Measurements from ENCODE around the gene STPG2.

DNA sequence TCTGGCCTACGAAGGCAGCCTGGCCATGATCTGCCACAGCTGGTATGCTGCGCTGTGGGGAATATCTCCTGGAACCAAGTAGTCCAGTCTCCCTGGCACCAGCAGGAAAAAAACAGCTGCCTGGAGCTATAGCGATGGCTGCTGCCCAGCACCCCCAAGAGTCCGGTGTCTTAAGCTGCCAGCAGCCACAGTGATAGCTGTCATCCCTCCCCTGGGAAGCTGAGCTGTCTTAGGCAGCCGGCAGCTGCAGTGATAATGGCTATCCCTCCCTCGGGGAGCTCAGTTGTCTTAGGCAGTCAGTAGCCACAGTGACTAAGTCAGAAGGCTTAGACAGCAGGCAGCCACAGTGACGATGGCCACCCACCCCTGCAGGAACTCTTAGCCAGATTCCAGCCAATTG is 205.1 kb downstream of the STPG2 start:
- TF ChIP-seq POLR2A (IDR thresholded peaks at IDR 0.05) (no peak), EP300 (IDR thresholded peaks at IDR 0.05) (no peak)
- TF ChIP-seq, protein P1, sequence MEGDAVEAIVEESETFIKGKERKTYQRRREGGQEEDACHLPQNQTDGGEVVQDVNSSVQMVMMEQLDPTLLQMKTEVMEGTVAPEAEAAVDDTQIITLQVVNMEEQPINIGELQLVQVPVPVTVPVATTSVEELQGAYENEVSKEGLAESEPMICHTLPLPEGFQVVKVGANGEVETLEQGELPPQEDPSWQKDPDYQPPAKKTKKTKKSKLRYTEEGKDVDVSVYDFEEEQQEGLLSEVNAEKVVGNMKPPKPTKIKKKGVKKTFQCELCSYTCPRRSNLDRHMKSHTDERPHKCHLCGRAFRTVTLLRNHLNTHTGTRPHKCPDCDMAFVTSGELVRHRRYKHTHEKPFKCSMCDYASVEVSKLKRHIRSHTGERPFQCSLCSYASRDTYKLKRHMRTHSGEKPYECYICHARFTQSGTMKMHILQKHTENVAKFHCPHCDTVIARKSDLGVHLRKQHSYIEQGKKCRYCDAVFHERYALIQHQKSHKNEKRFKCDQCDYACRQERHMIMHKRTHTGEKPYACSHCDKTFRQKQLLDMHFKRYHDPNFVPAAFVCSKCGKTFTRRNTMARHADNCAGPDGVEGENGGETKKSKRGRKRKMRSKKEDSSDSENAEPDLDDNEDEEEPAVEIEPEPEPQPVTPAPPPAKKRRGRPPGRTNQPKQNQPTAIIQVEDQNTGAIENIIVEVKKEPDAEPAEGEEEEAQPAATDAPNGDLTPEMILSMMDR (IDR thresholded peaks at IDR 0.05), result no peak
